GM12878 (cell line): ENCODE measurements around the gene TEX54. TPM values are rescaled to one million over a fixed set of nuclear protein-coding genes. Genes with fewer than 3 reads are reported as not detected.
A peak's percentile ranks its signal among the peaks of the same experiment; 100 is the strongest.

Source experiments
- CBFB ChIP-seq: IDR thresholded peaks from 2 replicates; pipeline ENCODE4 v1.6.1; 2016; ENCODE audit warnings: antibody characterized with exemption, low read depth
- CBX3 ChIP-seq: fragments of 200-600 bp; sonication (generic); IDR thresholded peaks from 2 replicates; pipeline ENCODE4 v1.6.1; 2016; ENCODE audit warnings: low read depth, borderline replicate concordance
- CHD2 ChIP-seq: IDR thresholded peaks from 2 replicates; pipeline ENCODE4 v1.6.1; 2011; ENCODE audit warnings: low read depth, low read length, improper control_type of control experiment, borderline replicate concordance
- ELK1 ChIP-seq: IDR thresholded peaks from 2 replicates; pipeline ENCODE4 v1.6.1; 2012; ENCODE audit warnings: low read depth, low read length, improper control_type of control experiment
- FOXM1 ChIP-seq: IDR thresholded peaks from 2 replicates; pipeline ENCODE4 v1.6.1; 2012; ENCODE audit warnings: low read depth, mild to moderate bottlenecking, inconsistent platforms, low read length, moderate library complexity
- HDAC6 ChIP-seq: fragments of 200-600 bp; sonication (generic); IDR thresholded peaks from one replicate; pipeline ENCODE4 v1.8.0; 2017; ENCODE audit warnings: antibody characterized with exemption; ENCODE audit not compliant: unreplicated experiment
- IKZF1 ChIP-seq: fragments of 450-650 bp; conservative IDR thresholded peaks from 2 replicates; pipeline ENCODE4 v1.6.1; 2017; ENCODE audit warnings: antibody characterized with exemption, mild to moderate bottlenecking
- KDM1A ChIP-seq: fragments of 200-600 bp; sonication (generic); IDR thresholded peaks from 2 replicates; pipeline ENCODE4 v1.6.1; 2016; ENCODE audit warnings: borderline replicate concordance
- MAX ChIP-seq: IDR thresholded peaks from 2 replicates; pipeline ENCODE4 v1.6.1; 2012; ENCODE audit warnings: low read depth, low read length, improper control_type of control experiment
- MEF2B ChIP-seq: fragments of 450-650 bp; IDR thresholded peaks from 2 replicates; pipeline ENCODE4 v1.6.1; 2018; ENCODE audit warnings: mild to moderate bottlenecking, moderate library complexity; ENCODE audit not compliant: partially characterized antibody, poor library complexity, severe bottlenecking
- MYB ChIP-seq: fragments of 150-350 bp; IDR thresholded peaks from 2 replicates; pipeline ENCODE4 v1.6.1; 2014; ENCODE audit warnings: mild to moderate bottlenecking, low read depth, low read length, borderline replicate concordance
- NFYB ChIP-seq: IDR thresholded peaks from 2 replicates; pipeline ENCODE4 v1.6.1; 2011; ENCODE audit warnings: low read depth, mild to moderate bottlenecking, low read length, improper control_type of control experiment, moderate library complexity; ENCODE audit not compliant: insufficient read depth
- NR2F1 ChIP-seq: fragments of 450-650 bp; conservative IDR thresholded peaks from 2 replicates; pipeline ENCODE4 v1.6.1; 2017; ENCODE audit warnings: mild to moderate bottlenecking
- NRF1 ChIP-seq: conservative IDR thresholded peaks from 2 replicates; pipeline ENCODE4 v1.6.1; 2011; ENCODE audit warnings: mild to moderate bottlenecking, low read depth, low read length, improper control_type of control experiment
- POLR2AphosphoS2 ChIP-seq: IDR thresholded peaks from 2 replicates; pipeline ENCODE4 v1.6.1; 2011; ENCODE audit warnings: low read depth, mild to moderate bottlenecking, low read length, improper control_type of control experiment, moderate library complexity
- RBBP5 ChIP-seq: fragments of 200-600 bp; sonication (generic); conservative IDR thresholded peaks from 2 replicates; pipeline ENCODE4 v1.6.1; 2016
- SMARCA5 ChIP-seq: fragments of 450-650 bp; IDR thresholded peaks from 2 replicates; pipeline ENCODE4 v1.6.1; 2017; ENCODE audit warnings: mild to moderate bottlenecking
- ZBTB4 ChIP-seq: fragments of 450-650 bp; formaldehyde crosslinking; IDR thresholded peaks from 2 replicates; pipeline ENCODE4 v1.4.0; 2022; ENCODE audit warnings: mild to moderate bottlenecking, moderate library complexity
- ZNF217 ChIP-seq: fragments of 450-650 bp; IDR thresholded peaks from 2 replicates; pipeline ENCODE4 v1.6.1; 2017; ENCODE audit warnings: antibody characterized with exemption, mild to moderate bottlenecking
- ZNF384 ChIP-seq: IDR thresholded peaks from 2 replicates; pipeline ENCODE4 v1.6.1; 2012; ENCODE audit warnings: low read depth, mild to moderate bottlenecking, low read length, improper control_type of control experiment, borderline replicate concordance
- polyA plus RNA-seq, 11 experiments: library from polyadenylated mRNA; depleted of rRNA in 4 of 11; unstranded in 6 of 11; stranded (reverse) in 5 of 11; fragments of >200 nt; fragmentation: Nextera tagmentation in 4 of 11; fragmentation: Illumina TruSeq in 1 of 11; extraction: Ambion mirVana in 4 of 11; extraction: Trizol in 1 of 11; gene quantifications; 1 replicate in 1 of 11; 2 replicates in 10 of 11; pipeline versions ENCODE4 v1.2.1 to v1.2.3, GENCODE V29; 2011 to 2016; ENCODE audit warnings: inconsistent platforms in 2 of 11, missing spikeins in 2 of 11, low read depth in 1 of 11
- total RNA-seq, 4 experiments: library from RNA; depleted of rRNA in 3 of 4; stranded (reverse); fragments of >200 nt in 3 of 4; fragmentation: Illumina TruSeq in 1 of 4; extraction: Trizol in 1 of 4; gene quantifications; 2 replicates each; pipeline versions ENCODE4 v1.2.1 to v1.2.3, GENCODE V29; 2013 to 2021
- TF ChIP-seq, protein P1 (sequence below): fragments of 150-350 bp; IDR thresholded peaks from 2 replicates; pipeline ENCODE4 v1.6.1; 2014; ENCODE audit warnings: mild to moderate bottlenecking, low read depth, low read length
- TF ChIP-seq, protein P2 (sequence below), 3 experiments: IDR thresholded peaks in 2 of 3; conservative IDR thresholded peaks in 1 of 3; 2 replicates each; pipeline ENCODE4 v1.5.1; 2011; ENCODE audit warnings: low read depth in 3 of 3, low read length in 3 of 3, mild to moderate bottlenecking in 3 of 3, control low read depth in 2 of 3, moderate library complexity in 2 of 3, inconsistent platforms in 1 of 3, mixed read lengths in 1 of 3; ENCODE audit not compliant: control insufficient read depth in 2 of 3, insufficient read depth in 1 of 3; ENCODE audit errors: extremely low read depth in 1 of 3

Gene TEX54
- total and polyA plus RNA-seq, 10 of the 15 experiments (the other 5 are each of a cell fraction or from before 2014, with no cell fraction given), result 0.38 to 0.68 (median 0.51) TPM; not detected in 7

DNA sequence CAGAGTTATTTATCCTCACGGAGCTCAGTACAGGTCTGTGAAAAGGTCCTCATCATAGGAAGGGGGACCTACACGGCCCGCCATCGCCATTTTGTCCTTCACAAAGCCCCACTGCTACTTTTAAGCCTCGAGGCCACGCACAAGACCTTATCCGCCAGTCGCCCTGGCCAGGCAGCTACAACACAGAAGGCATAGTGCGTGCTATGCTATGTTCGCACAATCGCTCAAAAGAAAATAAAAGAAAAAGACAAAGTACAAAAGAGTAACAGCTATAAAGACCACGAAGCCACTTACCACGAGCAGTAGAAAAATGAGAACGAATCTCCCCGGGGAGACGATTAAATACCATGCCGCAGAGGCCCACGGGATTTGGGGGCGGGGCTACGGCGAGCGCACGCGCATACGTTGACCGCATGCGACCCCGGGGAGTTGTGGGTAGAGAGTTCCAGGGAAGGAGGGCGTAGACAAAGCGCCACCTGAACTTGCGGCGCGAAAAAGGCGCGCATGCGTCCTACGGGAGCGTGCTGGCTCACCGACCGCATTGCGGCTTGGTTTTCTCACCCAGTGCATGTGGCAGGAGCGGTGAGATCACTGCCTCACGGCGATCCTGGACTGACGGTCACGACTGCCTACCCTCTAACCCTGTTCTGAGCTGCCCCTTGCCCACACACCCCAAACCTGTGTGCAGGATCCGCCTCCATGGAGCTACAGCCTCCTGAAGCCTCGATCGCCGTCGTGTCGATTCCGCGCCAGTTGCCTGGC, 23.1 kb upstream of the TEX54 start (continued):
- no peak for TF ChIP-seq ELK1
- TF ChIP-seq NR2F1, result peak; percentile 58; the same call in 1 of the 2 replicates
- TF ChIP-seq HDAC6, result peak; percentile 96
- TF ChIP-seq CHD2, result 0 out of 2 replicates have a peak, but pooled peaks have one; percentile 44
- no peak for TF ChIP-seq CBX3
- peak; percentile 92; the same call in 1 of the 2 replicates for TF ChIP-seq MAX
- TF ChIP-seq ZNF384, result no peak
- TF ChIP-seq, protein P1, sequence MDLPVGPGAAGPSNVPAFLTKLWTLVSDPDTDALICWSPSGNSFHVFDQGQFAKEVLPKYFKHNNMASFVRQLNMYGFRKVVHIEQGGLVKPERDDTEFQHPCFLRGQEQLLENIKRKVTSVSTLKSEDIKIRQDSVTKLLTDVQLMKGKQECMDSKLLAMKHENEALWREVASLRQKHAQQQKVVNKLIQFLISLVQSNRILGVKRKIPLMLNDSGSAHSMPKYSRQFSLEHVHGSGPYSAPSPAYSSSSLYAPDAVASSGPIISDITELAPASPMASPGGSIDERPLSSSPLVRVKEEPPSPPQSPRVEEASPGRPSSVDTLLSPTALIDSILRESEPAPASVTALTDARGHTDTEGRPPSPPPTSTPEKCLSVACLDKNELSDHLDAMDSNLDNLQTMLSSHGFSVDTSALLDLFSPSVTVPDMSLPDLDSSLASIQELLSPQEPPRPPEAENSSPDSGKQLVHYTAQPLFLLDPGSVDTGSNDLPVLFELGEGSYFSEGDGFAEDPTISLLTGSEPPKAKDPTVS, result peak; percentile 69; the same call in 1 of the 2 replicates
- TF ChIP-seq NFYB, result 0 out of 2 replicates have a peak, but pooled peaks have one; percentile 36
- TF ChIP-seq RBBP5, result no peak
- TF ChIP-seq MEF2B, result peak; percentile 98
- TF ChIP-seq FOXM1, result peak; percentile 42; the same call in 1 of the 2 replicates
- TF ChIP-seq KDM1A, result no peak
- TF ChIP-seq, protein P2, sequence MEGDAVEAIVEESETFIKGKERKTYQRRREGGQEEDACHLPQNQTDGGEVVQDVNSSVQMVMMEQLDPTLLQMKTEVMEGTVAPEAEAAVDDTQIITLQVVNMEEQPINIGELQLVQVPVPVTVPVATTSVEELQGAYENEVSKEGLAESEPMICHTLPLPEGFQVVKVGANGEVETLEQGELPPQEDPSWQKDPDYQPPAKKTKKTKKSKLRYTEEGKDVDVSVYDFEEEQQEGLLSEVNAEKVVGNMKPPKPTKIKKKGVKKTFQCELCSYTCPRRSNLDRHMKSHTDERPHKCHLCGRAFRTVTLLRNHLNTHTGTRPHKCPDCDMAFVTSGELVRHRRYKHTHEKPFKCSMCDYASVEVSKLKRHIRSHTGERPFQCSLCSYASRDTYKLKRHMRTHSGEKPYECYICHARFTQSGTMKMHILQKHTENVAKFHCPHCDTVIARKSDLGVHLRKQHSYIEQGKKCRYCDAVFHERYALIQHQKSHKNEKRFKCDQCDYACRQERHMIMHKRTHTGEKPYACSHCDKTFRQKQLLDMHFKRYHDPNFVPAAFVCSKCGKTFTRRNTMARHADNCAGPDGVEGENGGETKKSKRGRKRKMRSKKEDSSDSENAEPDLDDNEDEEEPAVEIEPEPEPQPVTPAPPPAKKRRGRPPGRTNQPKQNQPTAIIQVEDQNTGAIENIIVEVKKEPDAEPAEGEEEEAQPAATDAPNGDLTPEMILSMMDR (IDR thresholded peaks at IDR 0.05 in 2 of 3, conservative IDR thresholded peaks at IDR 0.05 in 1 of 3; ENCODE audit: control insufficient read depth in 2 of 3, extremely low read depth in 1 of 3, insufficient read depth in 1 of 3, low read depth in 3 of 3, low read length in 3 of 3), result no peak
- TF ChIP-seq IKZF1, result peak; percentile 90
- no peak for TF ChIP-seq ZNF217
- TF ChIP-seq SMARCA5, result no peak; the same call in 1 of the 2 replicates
- peak; percentile 85 for TF ChIP-seq NRF1
- no peak for TF ChIP-seq ZBTB4 (CRISPR knock-in tag)
- TF ChIP-seq CBFB, result peak; percentile 98
- TF ChIP-seq MYB, result no peak
- TF ChIP-seq POLR2AphosphoS2, result peak; percentile 99
